Measurements from ENCODE around the gene ACVR1.
"Not testable (repeated sequence)": the region's sequence is repeated elsewhere in the genome, so short reads cannot be mapped to it uniquely, and the experiment has no call there.

The ACVR1 gene

GRCh38 chr2:157830266-157830665 is 45.9 kb downstream of the ACVR1 start:
- no peak for DNase-seq (ENCODE audit: low read depth)
- no peak overlapping the region for H3K4me3 ChIP-seq (ENCODE audit: control insufficient read depth, low read depth, low read length)
- TF ChIP-seq, protein P1, sequence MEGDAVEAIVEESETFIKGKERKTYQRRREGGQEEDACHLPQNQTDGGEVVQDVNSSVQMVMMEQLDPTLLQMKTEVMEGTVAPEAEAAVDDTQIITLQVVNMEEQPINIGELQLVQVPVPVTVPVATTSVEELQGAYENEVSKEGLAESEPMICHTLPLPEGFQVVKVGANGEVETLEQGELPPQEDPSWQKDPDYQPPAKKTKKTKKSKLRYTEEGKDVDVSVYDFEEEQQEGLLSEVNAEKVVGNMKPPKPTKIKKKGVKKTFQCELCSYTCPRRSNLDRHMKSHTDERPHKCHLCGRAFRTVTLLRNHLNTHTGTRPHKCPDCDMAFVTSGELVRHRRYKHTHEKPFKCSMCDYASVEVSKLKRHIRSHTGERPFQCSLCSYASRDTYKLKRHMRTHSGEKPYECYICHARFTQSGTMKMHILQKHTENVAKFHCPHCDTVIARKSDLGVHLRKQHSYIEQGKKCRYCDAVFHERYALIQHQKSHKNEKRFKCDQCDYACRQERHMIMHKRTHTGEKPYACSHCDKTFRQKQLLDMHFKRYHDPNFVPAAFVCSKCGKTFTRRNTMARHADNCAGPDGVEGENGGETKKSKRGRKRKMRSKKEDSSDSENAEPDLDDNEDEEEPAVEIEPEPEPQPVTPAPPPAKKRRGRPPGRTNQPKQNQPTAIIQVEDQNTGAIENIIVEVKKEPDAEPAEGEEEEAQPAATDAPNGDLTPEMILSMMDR (conservative IDR thresholded peaks at IDR 0.05; ENCODE audit: control insufficient read depth, insufficient read depth, low read depth, low read length) = no peak

- DNase-seq (ENCODE audit: low read depth) = no peak
- TF ChIP-seq, protein P1 (conservative IDR thresholded peaks at IDR 0.05; ENCODE audit: control insufficient read depth, insufficient read depth, low read depth, low read length) = no peak
- no peak overlapping the region for H3K4me3 ChIP-seq (ENCODE audit: control insufficient read depth, low read depth, low read length)
Observed at GRCh38 chr2:157827377-157827776, 48.8 kb downstream of the ACVR1 start.

DNA sequence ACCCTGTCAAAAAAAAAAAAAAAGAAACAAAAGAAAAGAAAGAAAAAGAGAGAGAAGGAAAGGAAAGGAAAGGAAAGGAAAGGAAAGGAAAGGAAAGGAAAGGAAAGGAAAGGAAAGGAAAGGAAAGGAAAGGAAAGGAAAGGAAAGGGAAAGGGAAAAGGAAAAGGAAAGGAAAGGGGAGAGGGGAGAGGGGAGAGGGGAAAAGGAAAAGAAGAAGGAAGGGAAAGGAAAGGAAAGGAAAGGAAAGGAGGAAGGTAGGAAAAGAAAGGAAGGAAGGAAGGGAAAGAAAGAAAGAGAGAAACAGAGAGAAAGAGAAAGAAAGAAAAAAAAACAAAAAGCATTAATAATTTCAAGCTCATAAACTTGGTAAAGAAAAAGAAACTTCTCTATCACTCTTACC is 49.5 kb downstream of the ACVR1 start:
- not testable (repeated sequence) for DNase-seq (ENCODE audit: low read depth); H3K4me3 ChIP-seq (ENCODE audit: control insufficient read depth, low read depth, low read length)

DNA sequence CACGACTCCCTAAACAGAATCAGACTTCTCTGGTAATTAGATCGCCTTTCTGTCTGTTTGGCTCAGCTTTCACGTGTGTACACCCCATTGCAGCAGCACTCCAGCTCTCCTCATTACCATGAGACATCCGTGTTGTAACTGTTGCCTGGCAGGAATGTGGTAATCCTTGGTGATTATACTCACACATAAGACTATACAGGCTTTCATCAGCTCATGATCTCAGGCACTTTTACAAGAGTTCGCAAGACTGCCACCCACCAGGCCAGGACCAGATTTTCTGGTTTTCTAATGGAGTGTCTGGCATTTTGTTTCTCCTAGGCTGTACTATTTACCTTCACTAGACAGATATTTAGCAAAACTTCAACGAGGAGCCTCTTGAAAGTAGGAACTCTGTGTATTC is 50.2 kb downstream of the ACVR1 start:
- H3K4me3 ChIP-seq (ENCODE audit: control insufficient read depth, low read depth, low read length) = no peak overlapping the region
- peak; percentile 81 for DNase-seq (ENCODE audit: low read depth)
- TF ChIP-seq, protein P1 (conservative IDR thresholded peaks at IDR 0.05; ENCODE audit: control insufficient read depth, insufficient read depth, low read depth, low read length) = no peak

DNA sequence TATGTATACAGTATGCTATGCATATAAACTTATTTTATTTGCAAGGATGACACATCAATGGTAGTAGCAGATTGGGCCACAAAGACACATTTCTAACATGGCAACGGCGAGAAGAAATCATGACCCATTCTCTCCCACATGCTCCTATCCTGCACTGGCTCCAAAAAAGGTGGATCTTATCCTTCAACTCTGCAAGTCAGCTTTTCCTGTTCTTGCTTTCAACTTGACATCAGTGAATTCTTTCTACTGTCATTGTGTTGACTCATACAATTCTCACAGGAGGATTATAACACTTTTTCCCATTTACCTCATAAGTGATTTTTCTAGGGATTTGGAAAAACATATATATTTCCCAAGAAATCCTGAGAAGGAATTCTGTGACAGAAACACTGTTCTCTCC is 53.1 kb downstream of the ACVR1 start:
- H3K4me3 ChIP-seq (ENCODE audit: control insufficient read depth, low read depth, low read length) = no peak overlapping the region
- DNase-seq (ENCODE audit: low read depth) = peak; percentile 90
- TF ChIP-seq, protein P1 (conservative IDR thresholded peaks at IDR 0.05; ENCODE audit: control insufficient read depth, insufficient read depth, low read depth, low read length) = no peak

DNA sequence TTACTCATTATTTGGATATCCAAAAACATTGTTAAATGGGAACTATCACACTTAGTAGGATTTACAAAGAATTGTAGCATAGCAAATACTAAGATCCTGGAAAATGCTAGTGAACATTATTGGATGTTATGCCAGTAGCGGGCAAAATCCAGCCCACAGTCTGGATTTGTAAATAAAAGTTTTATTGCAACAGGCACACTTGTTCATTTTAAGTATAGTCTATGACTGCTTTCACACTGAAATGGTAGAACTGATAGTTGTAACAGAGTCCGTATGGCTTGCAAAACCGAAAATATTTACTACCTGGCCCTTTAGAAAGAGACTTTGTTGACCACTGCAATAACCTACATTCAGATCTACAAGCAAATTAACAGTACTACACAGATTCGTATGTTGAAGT is 53.6 kb downstream of the ACVR1 start:
- TF ChIP-seq, protein P1 (conservative IDR thresholded peaks at IDR 0.05; ENCODE audit: control insufficient read depth, insufficient read depth, low read depth, low read length) = no peak
- DNase-seq (ENCODE audit: low read depth) = no peak
- no peak overlapping the region for H3K4me3 ChIP-seq (ENCODE audit: control insufficient read depth, low read depth, low read length)

- DNase-seq (ENCODE audit: low read depth) = no peak
- TF ChIP-seq, protein P1 (conservative IDR thresholded peaks at IDR 0.05; ENCODE audit: control insufficient read depth, insufficient read depth, low read depth, low read length) = no peak
- no peak overlapping the region for H3K4me3 ChIP-seq (ENCODE audit: control insufficient read depth, low read depth, low read length)
Observed at GRCh38 chr2:157821519-157822131, 54.5 kb downstream of the ACVR1 start.

Data from fibroblast of mammary gland (primary cell).